Iris pigment epithelial cell (primary cell): Measurements from ENCODE around the gene CASKIN1.
A peak's percentile ranks its signal among the peaks of the same experiment; 100 is the strongest.

Source experiments
- DNase-seq: peaks from one replicate; pipeline ENCODE4 v3.0.0-alpha.2; 2011; ENCODE audit warnings: low read depth

Gene CASKIN1

DNA sequence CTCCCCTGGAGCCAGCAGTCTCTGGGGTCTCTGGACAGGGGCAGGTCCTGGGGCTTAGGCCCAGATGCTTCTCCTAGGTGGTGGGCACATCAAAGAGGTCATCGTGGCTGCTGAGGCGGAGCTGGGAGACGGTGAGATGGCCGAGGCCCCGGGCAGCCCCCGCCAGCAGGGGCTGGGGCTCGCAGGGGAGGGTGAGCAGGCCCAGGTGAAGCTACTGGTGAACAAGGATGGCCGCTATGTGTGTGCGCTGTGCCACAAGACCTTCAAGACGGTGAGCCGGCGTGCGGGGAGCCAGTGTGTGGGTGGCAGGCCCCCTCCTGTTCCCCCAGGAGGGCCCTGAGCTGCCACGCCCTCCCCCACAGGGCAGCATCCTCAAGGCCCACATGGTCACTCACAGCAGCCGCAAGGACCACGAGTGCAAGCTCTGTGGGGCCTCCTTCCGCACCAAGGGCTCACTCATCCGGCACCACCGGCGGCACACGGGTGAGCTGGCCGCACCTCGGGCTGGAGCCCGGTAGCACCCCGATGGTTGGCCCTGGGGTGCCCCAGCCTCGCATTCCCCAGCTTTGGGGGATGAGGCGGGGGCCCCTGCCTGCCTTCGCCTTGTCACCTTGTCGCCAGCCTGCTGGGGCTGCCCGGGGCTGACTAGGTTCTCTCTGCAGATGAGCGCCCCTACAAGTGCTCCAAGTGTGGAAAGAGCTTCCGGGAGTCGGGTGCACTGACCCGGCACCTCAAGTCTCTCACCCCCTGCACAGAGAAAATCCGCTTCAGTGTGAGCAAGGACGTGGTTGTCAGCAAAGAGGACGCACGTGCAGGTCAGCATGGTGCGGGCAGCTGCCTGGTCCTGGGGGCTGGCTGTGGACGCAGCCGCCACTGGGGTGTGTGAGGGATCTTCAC, 35.9 kb upstream of the CASKIN1 start:
- DNase-seq: no peak

- DNase-seq: no peak
Observed at GRCh38 chr16:2231016-2231931, 34.9 kb upstream of the CASKIN1 start.

- DNase-seq: no peak
Observed at GRCh38 chr16:2230376-2230775, 34.0 kb upstream of the CASKIN1 start.

DNA sequence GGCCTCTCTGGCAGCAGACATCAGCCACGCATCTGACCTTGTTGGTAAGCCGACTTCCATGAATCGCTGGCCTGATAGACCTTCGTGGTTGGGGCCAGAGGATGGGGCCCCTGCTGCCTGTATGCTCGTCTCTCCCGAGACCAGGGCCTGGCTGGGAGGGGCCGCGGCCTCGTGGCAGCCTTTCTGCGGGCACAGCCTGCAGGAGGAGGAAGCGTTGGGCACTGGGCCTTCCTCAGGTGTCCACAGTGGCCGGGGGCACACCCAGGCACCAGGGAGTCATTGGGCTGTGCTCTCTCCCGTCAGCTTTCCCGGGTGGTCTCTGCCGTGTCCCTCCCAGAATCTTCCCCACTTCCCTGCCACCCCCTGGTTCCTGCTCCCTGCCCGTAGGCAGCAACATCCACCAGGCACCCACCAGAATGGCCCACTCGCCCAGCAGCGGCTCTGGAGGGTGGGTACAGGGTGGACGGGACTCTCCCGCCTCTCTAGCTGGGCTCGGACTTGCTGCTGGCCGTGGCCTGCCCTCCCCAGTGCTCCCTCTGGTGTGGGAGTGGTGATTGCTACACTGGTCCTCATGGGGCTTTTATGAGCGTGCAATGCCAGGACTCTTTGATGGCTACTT, 33.3 kb upstream of the CASKIN1 start:
- DNase-seq: no peak

DNA sequence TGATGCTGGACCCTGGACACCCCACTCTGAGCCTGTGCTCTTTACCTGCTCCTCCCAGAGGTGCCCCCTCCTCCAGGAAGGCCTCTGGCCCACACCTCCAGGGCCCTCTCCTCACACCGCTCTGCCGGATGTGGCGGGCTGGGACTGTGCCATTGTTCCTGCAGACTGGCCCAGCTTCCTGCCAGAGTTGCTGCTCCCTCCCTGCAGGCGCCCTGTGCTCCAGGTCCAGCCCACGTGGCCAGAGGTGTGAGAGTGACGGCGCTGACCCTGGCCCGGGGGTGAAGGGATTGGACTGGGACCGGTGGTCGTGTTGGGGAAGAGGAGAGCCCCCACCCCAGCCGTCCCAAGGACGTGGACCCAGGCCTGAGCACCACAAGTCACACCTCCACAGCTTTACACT, 32.7 kb upstream of the CASKIN1 start:
- DNase-seq: no peak

- DNase-seq: no peak
Observed at GRCh38 chr16:2228161-2228824, 31.9 kb upstream of the CASKIN1 start.

DNA sequence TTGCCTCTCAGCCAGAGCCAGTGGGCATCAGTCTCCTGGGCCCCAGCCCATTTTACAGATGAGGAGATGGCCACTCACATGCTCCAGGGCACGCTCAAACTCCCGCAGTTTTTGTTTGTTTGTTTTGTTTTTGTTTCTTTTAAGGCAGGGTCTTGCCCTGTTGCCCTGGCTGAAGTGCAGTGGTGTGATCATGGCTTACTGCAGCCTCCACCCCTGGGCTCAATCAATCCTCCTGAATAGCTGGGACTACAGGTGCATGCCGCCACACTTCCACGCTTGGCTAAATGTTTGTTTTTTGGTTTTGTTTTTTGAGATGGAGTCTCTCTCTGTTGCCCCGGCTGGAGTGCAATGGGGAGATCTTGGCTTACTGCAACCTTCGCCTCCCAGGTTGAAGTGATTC, 30.5 kb upstream of the CASKIN1 start:
- DNase-seq: no peak

DNA sequence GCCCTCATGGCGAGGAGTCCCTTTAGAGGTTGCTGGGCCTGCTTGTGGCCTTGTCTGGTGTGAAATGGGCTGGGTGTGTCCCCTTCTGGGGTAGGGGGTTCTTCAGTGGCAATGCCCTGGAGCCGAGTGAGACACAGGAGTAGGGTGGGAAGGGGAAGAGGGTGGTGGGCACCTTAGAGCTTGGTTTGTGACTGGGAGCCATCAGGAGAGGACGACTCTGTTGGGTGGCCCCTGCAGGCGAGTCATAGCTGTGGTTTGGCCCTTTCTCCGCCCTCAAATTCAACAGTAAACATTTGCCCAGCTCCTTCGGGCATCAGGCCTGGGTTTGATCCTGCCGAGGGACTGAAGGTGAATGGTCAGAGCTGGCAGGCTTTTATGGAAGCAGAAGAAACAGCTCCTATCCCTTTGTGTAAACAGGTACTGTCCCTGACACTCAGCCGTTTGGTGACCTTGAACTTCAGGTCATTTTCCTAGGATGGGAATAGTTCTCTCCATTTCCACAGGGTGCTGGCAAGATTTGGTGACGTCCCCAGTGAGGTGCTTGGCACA, 29.9 kb upstream of the CASKIN1 start:
- no peak for DNase-seq

GRCh38 chr16:2223942-2224486, 27.6 kb upstream of the CASKIN1 start:
- peak; percentile 54 for DNase-seq

- DNase-seq: peak; percentile 100
Observed at GRCh38 chr16:2223221-2223941, 27.0 kb upstream of the CASKIN1 start, which contains the start of gene E4F1. Gene E4F1 (plus strand): TSS chr16:2223591. CDS start chr16:2223614, 23 bp downstream.

- no peak for DNase-seq
Observed at GRCh38 chr16:2216330-2216729, 19.9 kb upstream of the CASKIN1 start.

DNA sequence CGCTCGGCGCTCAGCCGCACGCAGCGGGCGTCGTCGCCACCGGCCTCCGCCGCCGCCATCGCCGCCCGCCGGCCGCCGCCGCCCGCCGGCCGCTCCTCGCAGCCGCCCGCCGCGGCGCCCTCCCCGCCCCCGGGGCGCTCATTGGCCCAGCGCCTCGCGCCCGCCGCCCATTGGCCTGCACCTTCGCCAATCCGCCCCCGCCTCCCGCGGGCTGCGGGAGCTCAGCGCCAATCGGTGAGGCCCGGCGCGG, 18.2 kb upstream of the CASKIN1 start, which contains the start of gene PGP:
Gene PGP (minus strand): TSS at position 122 of the 250 bp plus-strand sequence. CDS start 63 bp downstream, at position 59.
- no peak for DNase-seq

- DNase-seq: peak; percentile 18
Observed at GRCh38 chr16:2213817-2214718, 17.7 kb upstream of the CASKIN1 start.

DNA sequence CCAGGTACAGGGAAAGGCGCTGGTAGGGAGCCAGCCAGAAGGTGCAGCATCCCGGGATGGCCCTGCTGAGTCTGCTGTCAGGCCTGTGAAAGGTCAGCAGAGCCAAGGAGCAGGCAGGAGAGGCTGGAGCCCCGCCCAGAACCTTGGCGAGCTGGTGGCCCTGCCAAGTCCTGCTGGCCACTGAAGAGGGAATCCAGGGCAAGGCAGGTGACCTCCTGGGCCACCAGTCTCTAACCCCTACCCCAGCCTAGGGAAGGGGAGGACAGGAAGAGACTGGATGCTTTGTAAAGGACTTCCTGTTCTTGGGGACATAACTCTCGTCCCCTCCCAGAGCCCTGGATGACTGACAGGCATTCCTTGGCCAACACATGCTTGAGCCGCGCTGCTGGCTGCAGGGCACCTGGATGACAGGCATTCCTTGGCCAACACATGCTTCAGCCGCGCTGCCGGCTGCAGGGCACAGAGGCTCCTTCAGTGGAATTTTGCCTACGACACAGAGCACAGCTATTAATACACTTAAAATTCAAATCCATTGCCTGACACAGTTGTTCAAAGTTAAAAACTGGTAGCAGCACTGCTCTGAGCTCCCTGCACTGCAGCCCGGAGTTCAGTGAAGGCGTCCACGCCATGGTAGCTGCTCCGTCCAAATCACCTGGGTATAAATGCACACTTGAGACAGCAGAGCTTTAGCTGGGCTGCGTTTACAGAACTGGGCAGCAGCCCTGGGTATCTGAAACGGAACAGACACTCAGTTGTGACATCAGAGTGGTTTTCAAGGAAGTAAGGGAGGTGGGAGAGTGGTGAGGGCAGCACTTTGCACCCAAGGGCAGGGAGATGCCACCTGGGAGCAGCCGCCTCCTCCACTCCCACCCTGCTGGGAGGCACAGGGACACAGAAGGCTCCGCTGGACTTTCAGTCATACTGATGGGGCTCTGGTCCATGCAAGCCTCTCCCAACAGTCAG, 16.2 kb upstream of the CASKIN1 start:
- DNase-seq: no peak

- DNase-seq: no peak
Observed at GRCh38 chr16:2211923-2212347, 15.5 kb upstream of the CASKIN1 start.

DNA sequence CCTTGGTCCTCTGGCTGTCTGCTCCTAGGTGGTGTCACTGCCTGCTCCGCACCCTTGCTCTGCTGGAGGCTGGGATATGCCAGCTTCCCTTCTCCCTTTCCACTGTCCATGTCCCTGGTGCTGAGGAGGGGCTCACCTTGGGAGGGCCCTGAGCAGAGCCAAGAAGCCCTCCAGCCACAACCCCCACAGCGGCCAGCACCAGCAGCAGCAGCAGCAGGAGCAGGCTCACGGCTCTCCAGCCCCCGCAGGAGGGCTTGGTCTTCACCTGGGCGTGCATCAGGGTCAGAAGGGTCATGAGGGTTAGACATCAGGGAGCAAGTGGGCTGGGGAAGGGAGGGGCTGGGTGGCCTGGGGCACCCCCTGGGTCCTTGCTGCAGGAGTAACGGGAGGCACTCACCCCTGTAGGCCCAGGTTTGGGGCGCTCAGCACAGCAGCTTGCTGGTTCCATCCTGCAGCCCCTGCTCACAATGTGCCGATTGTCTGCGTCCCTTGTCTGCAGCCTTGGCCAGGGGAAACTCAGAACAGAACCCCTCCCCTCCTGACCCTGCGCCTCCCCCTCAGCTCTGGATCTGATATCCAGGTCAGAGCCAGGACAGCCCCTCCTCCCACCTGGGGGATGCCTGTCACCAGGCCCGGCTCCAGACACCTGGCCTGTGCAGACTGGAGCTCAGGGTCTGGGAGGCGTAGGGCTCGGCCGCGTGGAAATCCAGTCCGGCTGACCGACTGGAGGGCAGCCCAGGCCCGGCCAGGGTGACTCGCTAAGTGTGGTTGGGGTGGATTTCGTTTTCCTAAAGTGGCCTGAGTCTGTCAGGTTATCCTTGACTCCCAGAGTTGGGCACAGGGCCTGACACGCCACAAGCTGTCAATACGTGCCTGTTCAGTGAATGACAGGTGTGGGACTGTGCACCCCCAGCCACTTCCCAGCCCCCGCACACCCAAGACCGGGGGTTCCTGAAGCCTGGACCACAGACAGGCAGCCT, 14.3 kb upstream of the CASKIN1 start, which contains the start of gene BRICD5:
Gene BRICD5 (minus strand): TSS at position 478 of the 980 bp plus-strand sequence. CDS start 30 bp downstream, at position 448.
- peak; percentile 21 for DNase-seq

DNA sequence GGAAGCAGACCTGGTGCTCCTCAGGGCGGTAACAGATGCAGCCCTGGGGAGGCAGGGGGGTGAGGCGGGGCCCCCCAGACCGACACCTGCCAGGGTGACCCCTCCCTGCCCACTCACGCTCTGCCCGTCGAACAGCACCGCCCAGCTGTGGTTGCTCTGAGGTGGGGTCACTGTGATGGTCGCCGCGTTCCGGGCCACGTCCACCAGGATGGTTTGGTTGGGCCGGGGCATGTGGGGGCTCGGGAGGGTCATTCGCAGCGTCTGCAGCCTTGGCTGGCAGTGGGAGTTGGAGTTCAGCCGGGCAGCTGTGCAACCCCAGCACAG, 13.6 kb upstream of the CASKIN1 start:
- no peak for DNase-seq
